Mononuclear cell (primary cell): ENCODE measurements around the gene PAX7. TPM values are rescaled to one million over a fixed set of nuclear protein-coding genes. Genes with fewer than 3 reads are reported as not detected.

Experiments used
- H3K27me3 ChIP-seq: 2 replicates; pipeline ENCODE4 v1.6.0; 2011; ENCODE audit warnings: low read length, control low read depth; ENCODE audit not compliant: insufficient read depth
- H3K4me1 ChIP-seq: 2 replicates; pipeline ENCODE4 v1.5.1; 2011; ENCODE audit warnings: mild to moderate bottlenecking, low read length, control low read depth; ENCODE audit not compliant: insufficient read depth
- H3K4me3 ChIP-seq: 2 replicates; pipeline ENCODE4 v1.5.1; 2011; ENCODE audit warnings: mild to moderate bottlenecking, low read length, moderate library complexity
- H3K9me3 ChIP-seq: 2 replicates; pipeline ENCODE4 v1.5.1; 2011; ENCODE audit warnings: low read depth, mild to moderate bottlenecking, control low read depth, low read length
- total RNA-seq: library from RNA; depleted of rRNA; stranded (reverse); fragments of >200 nt; gene quantifications from one replicate; pipeline ENCODE4 v1.2.3, GENCODE V29; 2012

Gene PAX7
- total RNA-seq, 1 donor, result not detected

DNA sequence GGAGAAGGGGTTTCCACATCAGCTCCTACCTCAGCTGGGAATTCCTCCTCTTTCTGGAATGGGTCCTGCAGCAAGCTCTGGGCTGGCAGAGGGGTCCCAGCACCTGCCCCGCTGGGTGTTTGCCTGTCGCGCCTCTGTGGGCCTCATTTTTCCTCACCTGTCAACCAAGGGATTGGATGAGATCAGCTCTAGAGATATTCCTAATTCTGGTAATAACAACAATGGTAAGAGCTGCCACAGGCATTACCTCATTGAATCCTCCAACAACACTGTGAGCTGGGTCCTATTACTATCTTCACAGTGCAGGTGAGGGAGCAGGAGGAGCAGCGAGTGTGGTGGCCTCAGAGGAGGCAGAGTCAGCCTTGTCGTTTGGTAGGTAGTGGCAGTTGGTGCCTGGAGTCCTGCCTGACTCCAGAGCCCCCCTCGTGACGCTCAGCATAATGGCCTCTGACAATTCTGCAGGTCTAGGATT lies 23.3 kb upstream of the PAX7 start:
- H3K4me3 ChIP-seq, result no peak overlapping the region
- H3K27me3 ChIP-seq, result no peaks in the 10 kb centered on the region
- no peaks in the 10 kb centered on the region for H3K9me3 ChIP-seq
- no peaks in the 10 kb centered on the region for H3K4me1 ChIP-seq

DNA sequence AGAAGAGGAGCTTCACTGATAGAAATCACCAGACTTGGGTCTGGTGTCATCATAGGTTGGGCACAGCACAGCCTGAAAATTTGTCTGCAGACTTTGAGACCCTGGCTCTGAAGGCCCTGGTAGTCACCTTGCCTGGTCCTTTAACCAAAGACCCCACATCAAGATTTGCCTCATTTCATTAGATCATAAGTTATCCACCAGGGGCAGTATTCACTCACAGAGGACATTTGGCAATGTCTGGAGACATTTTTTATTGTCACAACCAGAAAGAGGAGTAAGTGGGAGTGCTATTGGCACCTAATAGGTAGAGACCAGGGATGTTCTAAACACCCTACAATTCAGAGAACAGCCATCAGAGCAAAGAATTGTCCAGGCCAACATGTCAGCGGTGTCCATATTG lies 22.1 kb upstream of the PAX7 start:
- Histone ChIP-seq H3K4me1 (no peaks in the 10 kb centered on the region), H3K27me3 (no peaks in the 10 kb centered on the region), H3K4me3 (no peak overlapping the region), H3K9me3 (no peaks in the 10 kb centered on the region)

DNA sequence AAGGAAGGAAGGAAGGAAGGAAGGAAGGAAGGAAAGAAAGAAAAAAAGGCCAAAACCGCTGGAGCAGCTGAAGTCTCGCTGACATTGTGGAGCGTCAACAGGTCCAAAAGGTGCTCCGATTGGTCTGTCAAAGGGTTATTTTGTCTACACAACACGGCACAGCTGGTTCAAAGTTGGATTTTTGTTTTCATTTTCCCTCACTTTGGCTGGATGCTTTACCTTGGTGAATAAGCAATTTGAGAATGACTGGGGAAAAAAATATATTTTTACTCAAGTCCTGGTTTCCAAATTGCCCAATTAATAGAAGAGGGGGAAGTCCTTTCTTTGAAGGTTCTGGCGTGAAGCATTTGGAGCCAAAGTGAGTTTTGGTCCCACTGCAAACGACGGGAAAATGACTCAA lies 19.3 kb upstream of the PAX7 start:
- Histone ChIP-seq H3K4me1 (no peaks in the 10 kb centered on the region), H3K9me3 (no peaks in the 10 kb centered on the region), H3K27me3 (no peaks in the 10 kb centered on the region), H3K4me3 (no peak overlapping the region)

- Histone ChIP-seq H3K4me3 (no peak overlapping the region), H3K9me3 (no peaks in the 10 kb centered on the region), H3K4me1 (no peaks in the 10 kb centered on the region), H3K27me3 (no peaks in the 10 kb centered on the region)
Observed at GRCh38 chr1:18612073-18612472, 18.6 kb upstream of the PAX7 start.

GRCh38 chr1:18614069-18614735 lies 16.4 kb upstream of the PAX7 start:
- no peaks in the 10 kb centered on the region for H3K9me3 ChIP-seq
- H3K4me3 ChIP-seq, result no peak overlapping the region
- H3K27me3 ChIP-seq, result no peaks in the 10 kb centered on the region
- no peaks in the 10 kb centered on the region for H3K4me1 ChIP-seq

- H3K27me3 ChIP-seq, result no peaks in the 10 kb centered on the region
- H3K4me1 ChIP-seq, result no peaks in the 10 kb centered on the region
- no peak overlapping the region for H3K4me3 ChIP-seq
- H3K9me3 ChIP-seq, result no peaks in the 10 kb centered on the region
Observed at GRCh38 chr1:18618546-18619466, 11.8 kb upstream of the PAX7 start.

DNA sequence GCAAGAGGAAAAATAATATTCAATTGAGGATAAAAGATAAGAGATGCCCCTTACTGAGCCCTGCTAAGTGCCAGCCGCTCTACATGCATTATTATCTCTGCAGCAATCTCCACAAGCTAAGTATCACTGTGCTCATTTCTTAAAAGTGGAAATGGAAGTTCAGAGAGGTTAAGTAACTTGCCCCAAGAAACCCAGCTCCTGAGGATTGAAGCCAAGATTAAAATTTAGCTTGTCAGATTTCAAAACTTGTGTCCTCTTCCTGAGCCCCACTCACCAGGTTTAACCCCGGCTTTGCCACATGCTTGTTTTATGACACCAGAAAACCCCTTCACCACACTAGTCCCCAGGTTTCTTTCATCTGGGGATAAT lies 11.2 kb upstream of the PAX7 start:
- no peak overlapping the region for H3K4me3 ChIP-seq
- H3K4me1 ChIP-seq, result no peaks in the 10 kb centered on the region
- H3K9me3 ChIP-seq, result no peaks in the 10 kb centered on the region
- H3K27me3 ChIP-seq, result peaks cover 2% of the 10 kb centered on the region

DNA sequence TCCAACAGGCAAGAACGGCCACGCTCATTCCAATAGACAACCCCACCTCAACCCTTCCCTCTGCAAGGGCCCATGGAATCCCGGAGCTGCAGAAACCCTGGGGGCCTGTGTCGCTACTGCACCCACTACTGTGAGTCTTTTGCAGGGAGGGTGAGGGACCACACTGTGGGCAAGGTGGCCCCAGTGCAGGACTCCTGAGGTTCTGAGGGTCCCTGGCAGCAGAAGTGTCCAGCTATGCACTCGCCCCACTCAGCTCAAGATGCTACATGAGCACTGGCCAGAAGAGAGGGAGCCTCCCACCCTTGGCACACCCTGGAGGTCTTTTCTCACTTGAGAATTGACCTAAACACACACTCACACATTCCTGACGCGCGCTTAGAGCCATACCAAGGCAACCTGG lies 2.1 kb upstream of the PAX7 start:
- peaks cover 60% of the 10 kb centered on the region for H3K27me3 ChIP-seq

GRCh38 chr1:18629659-18630510 lies 761 bp upstream of the PAX7 start:
- H3K4me1 ChIP-seq, result no peaks in the 10 kb centered on the region
- H3K27me3 ChIP-seq, result peaks cover 66% of the 10 kb centered on the region
- H3K9me3 ChIP-seq, result no peaks in the 10 kb centered on the region
- no peak overlapping the region for H3K4me3 ChIP-seq

More for the DNA sequence above, 2.1 kb upstream of the PAX7 start:
- Histone ChIP-seq H3K4me1 (no peaks in the 10 kb centered on the region), H3K4me3 (no peak overlapping the region), H3K9me3 (no peaks in the 10 kb centered on the region)

DNA sequence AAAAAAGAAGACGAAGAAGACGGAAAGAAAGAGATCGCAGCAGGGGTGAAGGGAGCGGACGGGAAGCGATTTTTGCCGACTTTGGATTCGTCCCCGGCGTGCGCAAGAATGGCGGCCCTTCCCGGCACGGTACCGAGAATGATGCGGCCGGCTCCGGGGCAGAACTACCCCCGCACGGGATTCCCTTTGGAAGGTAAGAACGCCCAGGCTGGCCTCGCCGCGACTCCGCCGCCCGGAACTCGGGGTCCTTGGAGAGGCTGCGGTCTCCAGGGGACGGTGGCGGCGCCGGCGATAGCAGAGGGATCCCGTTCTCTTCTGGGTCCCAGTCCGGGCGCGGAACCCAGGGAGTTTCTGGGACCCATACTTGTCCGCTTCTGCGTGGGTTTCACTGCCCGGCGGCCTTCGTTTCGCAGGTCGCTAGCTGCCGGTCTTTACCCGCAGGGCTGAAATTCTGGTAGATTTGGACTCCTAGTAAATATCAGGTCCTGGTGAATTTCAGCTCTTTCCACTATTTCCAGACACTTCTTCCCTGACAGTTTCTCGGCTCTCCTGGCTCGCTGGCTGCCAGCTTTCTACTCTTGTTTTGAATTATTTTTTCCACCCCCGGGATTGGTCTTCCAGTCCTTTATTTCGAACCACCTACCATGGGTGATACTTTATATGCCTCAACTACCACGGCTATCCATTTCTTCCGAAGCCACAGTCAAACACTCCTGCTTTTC lies 1.0 kb downstream of the PAX7 start:
- Histone ChIP-seq H3K4me1 (no peaks in the 10 kb centered on the region), H3K27me3 (peaks cover 80% of the 10 kb centered on the region), H3K9me3 (no peaks in the 10 kb centered on the region), H3K4me3 (no peak overlapping the region)

DNA sequence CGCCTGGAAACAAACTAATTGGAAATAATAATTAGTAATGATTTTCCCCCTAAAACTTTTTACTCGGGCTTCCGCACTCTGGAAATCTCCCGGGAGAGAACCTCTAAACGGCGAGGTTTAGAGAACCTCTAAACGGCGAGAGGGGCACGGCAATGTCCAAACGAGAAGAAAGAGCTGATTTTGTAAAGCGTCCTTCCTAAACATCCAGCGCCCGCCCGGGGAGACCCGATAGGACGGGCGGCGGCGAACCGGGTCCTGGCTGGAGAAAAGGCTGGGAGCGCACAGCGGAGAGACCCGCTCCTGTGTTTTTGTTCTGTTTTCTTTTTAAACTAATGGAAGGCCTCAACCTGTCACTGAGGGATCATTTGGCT lies 1.6 kb downstream of the PAX7 start:
- H3K4me3 ChIP-seq, result no peak overlapping the region
- H3K27me3 ChIP-seq, result peaks cover 84% of the 10 kb centered on the region
- no peaks in the 10 kb centered on the region for H3K9me3 ChIP-seq
- H3K4me1 ChIP-seq, result no peaks in the 10 kb centered on the region

- H3K4me3 ChIP-seq, result no peak overlapping the region
- no peaks in the 10 kb centered on the region for H3K4me1 ChIP-seq
- no peaks in the 10 kb centered on the region for H3K9me3 ChIP-seq
- peaks cover 84% of the 10 kb centered on the region for H3K27me3 ChIP-seq
Observed at GRCh38 chr1:18632783-18633421, 2.3 kb downstream of the PAX7 start.

DNA sequence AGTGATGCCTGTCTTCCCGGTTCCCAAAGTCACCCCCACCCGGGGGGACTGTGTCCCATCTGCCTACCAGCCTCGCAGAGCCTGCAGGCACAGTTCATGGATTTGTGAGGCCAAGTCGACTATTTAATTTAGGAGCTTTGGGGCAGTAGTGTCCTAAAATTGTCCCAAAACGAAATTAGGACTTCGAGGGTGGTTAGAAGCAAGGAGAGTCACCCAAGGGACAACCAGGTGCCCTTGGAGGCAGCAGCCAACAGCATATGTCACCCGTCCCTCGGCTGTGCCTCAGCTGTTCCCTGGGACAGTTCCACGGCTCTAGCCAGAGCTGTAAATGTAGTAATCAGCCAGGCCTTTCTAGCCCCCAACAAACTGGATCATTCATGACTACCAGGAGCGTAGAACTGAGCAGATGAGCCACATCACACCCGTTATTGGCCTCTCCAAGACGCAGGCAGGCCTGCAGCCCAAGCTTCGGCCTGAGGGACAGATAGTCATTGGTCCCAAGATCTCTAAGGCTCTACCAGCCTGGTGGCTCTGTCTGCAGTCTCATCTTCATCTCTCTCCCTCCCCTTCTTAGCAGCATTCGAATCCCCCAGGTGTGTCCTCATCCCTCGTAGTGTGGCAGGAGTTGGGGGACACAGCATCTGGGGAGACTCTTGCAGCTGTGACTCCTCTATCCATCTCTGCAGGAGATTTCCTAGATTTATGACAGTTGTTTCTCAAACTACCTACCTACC lies 2.9 kb downstream of the PAX7 start:
- no peaks in the 10 kb centered on the region for H3K9me3 ChIP-seq
- no peaks in the 10 kb centered on the region for H3K4me1 ChIP-seq
- peaks cover 86% of the 10 kb centered on the region for H3K27me3 ChIP-seq
- H3K4me3 ChIP-seq, result no peak overlapping the region

GRCh38 chr1:18634276-18634675 lies 3.6 kb downstream of the PAX7 start:
- no peaks in the 10 kb centered on the region for H3K9me3 ChIP-seq
- H3K4me1 ChIP-seq, result no peaks in the 10 kb centered on the region
- no peak overlapping the region for H3K4me3 ChIP-seq
- peaks cover 86% of the 10 kb centered on the region for H3K27me3 ChIP-seq
